ENCODE data around the gene IL17A. TPM values are rescaled to one million over a fixed set of nuclear protein-coding genes. Genes with fewer than 3 reads are reported as not detected.

IL17A gene
- polyA plus RNA-seq, 1 experiment, result not detected

DNA sequence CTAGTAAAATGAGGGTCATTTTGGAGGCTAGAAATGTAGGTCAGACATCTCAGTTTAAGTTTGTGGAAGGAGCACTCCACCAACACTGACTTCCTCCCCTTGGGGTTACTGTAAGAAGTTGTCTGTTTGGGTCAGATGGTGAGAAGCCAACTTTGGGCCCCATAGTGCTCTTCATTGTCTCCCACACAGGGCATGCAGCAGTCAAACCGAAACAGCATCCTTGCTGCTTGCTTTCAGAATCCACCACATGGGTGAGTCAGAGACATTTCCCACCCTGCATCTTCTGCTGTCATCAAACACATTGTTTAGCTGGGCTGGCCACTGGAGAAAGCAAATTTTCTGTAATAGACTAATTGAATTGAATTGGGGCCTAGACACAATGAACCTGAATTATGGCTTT is 41.3 kb downstream of the IL17A start:
- H3K27me3 ChIP-seq (ENCODE audit: control insufficient read depth, insufficient read depth, low read length), result no peaks in the 10 kb centered on the region
- TF ChIP-seq, protein P1, sequence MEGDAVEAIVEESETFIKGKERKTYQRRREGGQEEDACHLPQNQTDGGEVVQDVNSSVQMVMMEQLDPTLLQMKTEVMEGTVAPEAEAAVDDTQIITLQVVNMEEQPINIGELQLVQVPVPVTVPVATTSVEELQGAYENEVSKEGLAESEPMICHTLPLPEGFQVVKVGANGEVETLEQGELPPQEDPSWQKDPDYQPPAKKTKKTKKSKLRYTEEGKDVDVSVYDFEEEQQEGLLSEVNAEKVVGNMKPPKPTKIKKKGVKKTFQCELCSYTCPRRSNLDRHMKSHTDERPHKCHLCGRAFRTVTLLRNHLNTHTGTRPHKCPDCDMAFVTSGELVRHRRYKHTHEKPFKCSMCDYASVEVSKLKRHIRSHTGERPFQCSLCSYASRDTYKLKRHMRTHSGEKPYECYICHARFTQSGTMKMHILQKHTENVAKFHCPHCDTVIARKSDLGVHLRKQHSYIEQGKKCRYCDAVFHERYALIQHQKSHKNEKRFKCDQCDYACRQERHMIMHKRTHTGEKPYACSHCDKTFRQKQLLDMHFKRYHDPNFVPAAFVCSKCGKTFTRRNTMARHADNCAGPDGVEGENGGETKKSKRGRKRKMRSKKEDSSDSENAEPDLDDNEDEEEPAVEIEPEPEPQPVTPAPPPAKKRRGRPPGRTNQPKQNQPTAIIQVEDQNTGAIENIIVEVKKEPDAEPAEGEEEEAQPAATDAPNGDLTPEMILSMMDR (IDR thresholded peaks at IDR 0.05; ENCODE audit: low read depth, low read length), result no peak
- no peak for DNase-seq (ENCODE audit: low read depth, low spot score)

DNA sequence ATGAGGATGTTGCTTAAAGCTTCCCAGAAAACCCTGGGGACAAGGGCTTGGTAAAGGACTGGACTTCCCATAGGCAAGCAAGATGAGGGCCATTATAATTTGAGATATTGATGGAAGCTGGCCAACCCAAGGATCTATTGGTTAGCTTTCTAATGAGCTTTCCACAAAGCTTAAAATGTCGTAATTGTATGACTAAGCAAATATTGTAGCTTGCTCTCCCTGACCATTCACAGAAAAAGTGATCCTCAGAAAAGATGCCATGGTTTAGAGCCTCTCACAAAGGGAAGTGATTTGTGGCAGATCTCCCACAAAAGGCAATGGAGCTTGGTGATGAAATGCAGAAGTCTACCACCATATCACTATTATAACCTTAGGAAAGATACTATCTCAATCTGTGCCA is 44.5 kb downstream of the IL17A start:
- ChIA-PET POLR2A (no interaction called here), CTCF (interaction anchor here (1.1 to 1.5 kb wide), 2 partner anchors 34 to 181 kb away, joined by 3 to 6 read pairs; no protein-coding TSS in a partner anchor)
- Histone ChIP-seq H3K27ac (ENCODE audit: low read depth, low read length) (no peak overlapping the region), H3K27me3 (ENCODE audit: control insufficient read depth, insufficient read depth, low read length) (no peaks in the 10 kb centered on the region), H3K9me3 (ENCODE audit: control insufficient read depth, insufficient read depth, low read length) (no peaks in the 10 kb centered on the region), H3K4me3 (ENCODE audit: low read depth, low read length) (no peak overlapping the region)
- TF ChIP-seq, protein P1 (IDR thresholded peaks at IDR 0.05; ENCODE audit: low read depth, low read length), result no peak
- no peak for DNase-seq (ENCODE audit: low read depth, low spot score)

More for the DNA sequence above, 41.3 kb downstream of the IL17A start:
- ChIA-PET CTCF (no interaction called here), POLR2A (no interaction called here)
- Histone ChIP-seq H3K27ac (ENCODE audit: low read depth, low read length) (no peak overlapping the region), H3K4me3 (ENCODE audit: low read depth, low read length) (no peak overlapping the region), H3K9me3 (ENCODE audit: control insufficient read depth, insufficient read depth, low read length) (no peaks in the 10 kb centered on the region)

DNA sequence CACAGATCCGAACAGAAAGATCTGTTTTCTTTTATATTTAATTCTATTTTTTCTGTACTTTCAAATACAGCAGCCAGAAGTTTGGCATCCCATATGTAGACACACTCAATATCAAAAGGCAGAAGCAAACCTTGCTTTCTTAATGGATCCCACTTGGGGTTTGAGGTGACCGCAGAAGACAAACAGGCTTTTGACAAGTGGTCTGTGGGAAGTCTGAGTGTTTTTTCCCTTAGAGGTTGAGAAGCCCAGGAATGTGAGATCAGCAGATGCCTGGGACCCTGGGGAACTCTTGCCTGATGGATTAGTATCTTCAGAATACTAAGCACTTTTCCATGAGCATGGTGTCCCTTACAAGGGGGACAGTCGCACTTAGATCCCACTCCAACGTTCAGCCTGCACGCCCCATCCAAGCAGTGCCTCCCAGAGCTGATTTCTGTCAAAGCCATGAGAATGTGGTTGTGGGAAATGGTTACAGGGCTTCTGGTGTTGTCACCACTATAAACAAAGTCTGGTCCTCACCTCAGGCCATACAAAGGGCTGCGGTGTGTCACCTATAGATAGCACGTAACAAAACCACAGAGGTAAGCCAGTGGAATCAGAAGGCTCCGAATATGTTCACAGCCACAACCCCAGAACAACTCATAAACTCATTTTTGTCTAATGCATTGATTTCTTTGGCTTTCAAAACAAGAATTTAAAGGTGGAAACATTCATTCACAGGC is 45.4 kb downstream of the IL17A start:
- CTCF ChIA-PET, result interaction anchor here (1.1 to 3.2 kb wide), 2 partner anchors 32 to 33 kb away, joined by 6 to 15 read pairs; no protein-coding TSS in a partner anchor
- H3K27ac ChIP-seq (ENCODE audit: low read depth, low read length), result no peak overlapping the region
- POLR2A ChIA-PET, result no interaction called here
- H3K9me3 ChIP-seq (ENCODE audit: control insufficient read depth, insufficient read depth, low read length), result no peaks in the 10 kb centered on the region
- no peaks in the 10 kb centered on the region for H3K27me3 ChIP-seq (ENCODE audit: control insufficient read depth, insufficient read depth, low read length)
- H3K4me3 ChIP-seq (ENCODE audit: low read depth, low read length), result no peak overlapping the region
- DNase-seq (ENCODE audit: low read depth, low spot score), result no peak
- TF ChIP-seq, protein P1 (IDR thresholded peaks at IDR 0.05; ENCODE audit: low read depth, low read length), result no peak

DNA sequence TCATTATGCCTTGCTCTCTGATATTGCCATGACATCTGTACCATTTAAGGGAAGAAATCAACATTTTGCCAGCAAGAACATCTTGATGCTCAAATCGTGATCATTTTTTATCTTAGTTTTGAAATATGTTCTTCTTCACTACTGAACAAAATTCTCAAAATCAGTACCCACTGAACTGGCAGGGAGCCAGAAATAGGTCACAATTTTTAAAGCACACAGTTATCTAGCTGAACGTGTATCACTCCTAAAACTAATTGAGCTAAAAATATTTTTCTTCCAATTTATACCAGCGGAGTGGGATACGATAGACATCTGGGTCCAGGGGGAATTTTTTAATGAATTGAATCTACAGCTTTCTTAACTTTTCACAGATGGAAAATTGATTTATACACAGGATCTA is 46.8 kb downstream of the IL17A start:
- POLR2A ChIA-PET, result interaction anchor here (0.6 kb wide), 1 partner anchor 122 kb away, joined by 9 read pairs; no protein-coding TSS in a partner anchor
- no peaks in the 10 kb centered on the region for H3K9me3 ChIP-seq (ENCODE audit: control insufficient read depth, insufficient read depth, low read length)
- peaks cover 2% of the 10 kb centered on the region for H3K27me3 ChIP-seq (ENCODE audit: control insufficient read depth, insufficient read depth, low read length)
- TF ChIP-seq, protein P1 (IDR thresholded peaks at IDR 0.05; ENCODE audit: low read depth, low read length), result no peak
- no peak for DNase-seq (ENCODE audit: low read depth, low spot score)
- H3K4me3 ChIP-seq (ENCODE audit: low read depth, low read length), result no peak overlapping the region
- no peak overlapping the region for H3K27ac ChIP-seq (ENCODE audit: low read depth, low read length)
- CTCF ChIA-PET, result interaction anchor here (1.2 to 3.2 kb wide), 3 partner anchors 21 to 183 kb away, joined by 3 to 15 read pairs (median 6); no protein-coding TSS in a partner anchor

Data from AG04450 (cell line).